NCI-H2196 treated with DMSO at 0.1 percent for 48 hours (cell line): Measurements from ENCODE around the gene OR10D3.
"Not testable (repeated sequence)": the region's sequence is repeated elsewhere in the genome, so short reads cannot be mapped to it uniquely, and the experiment has no call there.

Source experiments
- DNase-seq: peaks from one replicate; lab custom pipeline; 2025; ENCODE audit not compliant: unreplicated experiment; lab: John Stamatoyannopoulos, UW

The OR10D3 gene, protein sequence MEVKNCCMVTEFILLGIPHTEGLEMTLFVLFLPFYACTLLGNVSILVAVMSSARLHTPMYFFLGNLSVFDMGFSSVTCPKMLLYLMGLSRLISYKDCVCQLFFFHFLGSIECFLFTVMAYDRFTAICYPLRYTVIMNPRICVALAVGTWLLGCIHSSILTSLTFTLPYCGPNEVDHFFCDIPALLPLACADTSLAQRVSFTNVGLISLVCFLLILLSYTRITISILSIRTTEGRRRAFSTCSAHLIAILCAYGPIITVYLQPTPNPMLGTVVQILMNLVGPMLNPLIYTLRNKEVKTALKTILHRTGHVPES

DNA sequence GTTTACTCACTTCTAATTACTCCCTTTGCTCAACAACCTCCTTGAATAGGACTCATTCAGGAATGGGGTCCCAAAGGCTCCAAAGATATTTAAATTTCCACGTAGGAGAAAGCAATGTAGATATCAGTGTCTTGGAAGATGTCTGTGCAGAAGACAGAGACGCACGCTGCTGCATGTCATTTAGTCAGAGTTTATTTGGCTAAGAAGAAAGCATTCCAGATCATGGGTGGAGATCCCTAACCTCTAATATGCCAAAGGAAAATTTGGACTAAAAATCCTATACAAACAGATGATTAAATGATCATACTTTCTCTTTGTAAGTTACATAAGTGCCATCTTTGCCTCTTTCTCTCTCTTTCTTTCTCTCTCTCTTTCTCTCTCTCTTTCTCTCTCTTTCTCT is at the start of gene OR10D3:
Gene OR10D3, plus strand, starts transcription at position 278 of the 400 bp plus-strand sequence. CDS start 1,925 bp downstream, outside the sequence.
- no peak for DNase-seq

DNA sequence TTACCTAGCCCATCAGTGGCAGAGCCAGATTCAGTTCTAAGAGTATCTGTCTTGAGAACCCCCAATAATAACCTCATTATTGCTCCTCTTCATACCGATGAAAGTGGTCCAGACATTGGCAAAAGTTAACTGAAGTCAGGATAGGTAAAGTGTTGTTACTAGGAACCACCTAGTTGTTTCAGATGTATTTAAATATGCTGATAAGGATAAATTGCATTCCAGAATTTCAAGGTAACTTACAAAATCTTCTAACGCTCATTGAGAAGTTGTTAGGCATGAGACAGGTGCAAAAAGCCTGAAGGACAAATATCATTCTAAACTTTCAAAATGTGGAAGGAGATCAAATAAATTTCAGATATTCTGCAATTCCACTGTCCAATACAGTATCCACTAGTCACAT is 40.1 kb upstream of the OR10D3 start:
- no peak for DNase-seq

DNA sequence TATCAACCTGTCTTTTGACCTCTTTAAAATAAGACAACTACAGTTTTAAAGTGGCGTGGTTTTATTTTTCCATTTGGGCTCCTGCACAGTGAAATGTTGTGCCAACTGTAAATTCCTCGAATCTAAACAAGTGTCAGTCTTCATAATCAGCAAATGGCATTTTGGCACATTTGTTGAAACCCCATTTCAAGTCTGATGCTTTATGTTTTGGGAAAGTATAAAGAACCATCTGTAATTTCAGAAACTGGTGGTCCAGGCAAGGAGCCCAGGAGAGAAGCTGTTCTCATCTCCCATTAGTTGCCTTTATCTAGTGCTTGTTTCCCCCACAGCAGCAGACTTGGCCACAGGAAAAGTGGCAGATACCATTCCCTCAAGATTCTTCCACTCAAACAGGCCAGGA is 35.2 kb upstream of the OR10D3 start:
- no peak for DNase-seq

DNA sequence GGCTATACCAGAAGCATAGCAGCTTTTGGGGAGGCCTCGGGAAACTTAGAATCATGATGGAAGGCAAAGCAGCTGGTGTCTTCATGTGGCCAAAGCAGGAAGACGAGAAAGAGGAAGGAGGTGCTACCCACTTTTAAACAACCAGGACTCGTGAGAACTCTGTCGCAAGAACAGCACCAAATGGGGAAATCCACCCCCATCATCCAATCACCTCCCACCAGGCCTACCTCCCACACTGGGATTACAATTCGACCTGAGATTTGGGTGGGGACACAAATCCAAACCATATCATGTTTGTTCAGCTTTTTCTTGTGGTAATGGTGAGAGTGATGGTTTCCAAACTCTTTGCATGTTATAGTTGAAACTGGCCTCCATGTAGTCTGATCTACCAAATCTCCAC is 32.5 kb upstream of the OR10D3 start:
- DNase-seq = no peak

DNA sequence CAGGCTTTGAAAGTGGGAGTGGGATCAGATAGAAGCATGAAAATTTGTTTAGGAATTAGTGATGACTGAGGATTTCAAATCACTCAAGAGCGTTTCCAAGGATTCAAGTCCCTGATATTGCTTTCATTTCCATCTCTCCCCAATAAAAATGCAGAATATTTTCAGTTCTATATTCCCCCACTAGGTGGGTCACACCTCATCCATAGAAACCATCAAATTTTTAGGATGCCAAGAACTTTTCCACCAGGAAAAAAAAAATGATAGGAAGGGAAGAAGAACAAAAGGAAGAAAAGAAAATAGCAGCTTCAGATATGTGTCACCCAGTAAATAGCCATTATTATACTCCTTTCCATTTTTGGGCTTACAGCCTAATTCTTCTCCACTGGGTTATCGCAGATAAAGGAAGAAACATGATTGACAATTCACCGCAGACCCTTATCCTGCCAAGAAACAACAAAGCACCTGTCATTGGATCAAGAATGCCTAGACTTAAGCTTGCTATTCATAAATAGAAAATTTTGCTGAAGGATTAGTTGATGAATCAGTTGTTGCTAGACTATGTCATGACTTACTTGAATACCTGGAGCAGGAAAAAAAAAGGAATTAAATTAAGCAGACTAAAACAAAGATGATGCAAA is 30.3 kb upstream of the OR10D3 start:
- no peak for DNase-seq

DNA sequence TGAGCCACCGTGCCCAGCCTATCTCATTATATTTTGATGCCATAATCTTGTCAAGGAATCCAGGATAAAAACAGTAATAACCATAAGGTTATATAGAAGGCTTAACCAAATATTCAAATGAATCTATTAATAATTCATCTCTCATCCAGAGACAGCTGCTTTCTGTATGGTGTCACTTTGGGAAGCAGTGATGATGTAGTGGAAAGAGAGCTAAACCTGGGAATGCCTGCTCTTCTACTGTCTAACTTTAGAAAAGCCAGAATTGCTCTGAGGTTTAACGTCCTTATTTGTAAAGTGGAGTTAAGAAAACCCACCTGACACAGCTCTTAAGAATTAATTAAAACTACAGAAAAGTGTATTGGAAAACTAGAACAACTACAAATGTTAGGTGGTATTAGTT is 29.3 kb upstream of the OR10D3 start:
- no peak for DNase-seq

DNA sequence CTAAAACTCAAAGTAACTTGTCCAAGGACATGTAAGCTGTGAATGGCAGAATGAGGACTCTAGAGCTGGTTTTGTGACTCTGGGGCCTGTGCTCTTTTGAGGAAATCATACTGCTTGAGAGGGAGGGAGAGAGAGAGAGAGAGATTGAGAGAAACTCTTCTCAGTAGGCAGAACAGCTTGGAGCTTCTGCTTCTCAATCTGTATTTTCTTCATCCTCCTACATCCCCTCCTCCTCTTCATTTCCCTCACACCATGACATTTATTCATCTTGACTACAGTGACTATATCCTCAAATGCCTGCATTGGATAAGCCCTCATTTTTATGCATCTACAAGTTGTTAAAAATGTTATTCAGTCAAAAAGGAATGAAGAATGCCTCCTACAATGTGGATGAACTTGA is 23.7 kb upstream of the OR10D3 start:
- no peak for DNase-seq

DNA sequence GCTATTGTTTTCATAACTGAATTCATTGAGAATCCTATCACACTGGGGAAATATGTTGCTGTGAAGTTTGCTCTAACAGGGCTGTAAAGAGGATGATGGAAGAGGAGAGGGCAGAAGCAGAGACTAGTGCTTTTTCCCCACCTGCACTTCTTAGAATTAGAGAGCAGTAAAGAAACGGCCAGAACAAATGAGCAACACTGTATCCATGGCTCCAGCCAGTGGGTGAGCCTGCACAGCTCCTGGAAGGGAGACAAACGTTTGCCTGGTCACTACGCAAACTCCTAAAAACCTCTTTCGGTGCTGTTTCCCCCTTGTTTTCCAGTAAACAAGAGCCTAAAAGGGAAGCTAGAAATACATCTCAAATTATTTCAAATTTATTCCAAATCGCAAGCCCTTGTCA is 22.2 kb upstream of the OR10D3 start:
- DNase-seq = no peak

DNA sequence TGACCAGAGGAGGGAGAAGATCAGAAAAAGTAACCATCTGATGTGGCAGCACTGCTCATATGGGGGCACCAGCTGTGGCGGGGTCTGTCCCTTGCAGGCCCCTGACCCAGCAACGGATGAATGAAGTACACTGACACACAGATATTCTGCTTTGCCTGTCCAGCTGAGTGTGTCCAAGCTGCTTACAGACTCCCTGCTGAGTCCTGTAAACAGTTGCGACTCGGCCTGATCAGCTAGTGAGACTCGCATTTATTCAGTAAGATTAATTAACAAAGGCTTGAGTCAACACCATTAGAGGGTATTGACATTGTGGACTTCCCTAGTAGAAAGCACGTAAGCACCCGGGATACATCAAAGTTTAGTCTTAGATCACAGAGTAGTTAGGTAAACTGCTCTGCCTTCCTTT is 15.3 kb upstream of the OR10D3 start:
- no peak for DNase-seq

DNA sequence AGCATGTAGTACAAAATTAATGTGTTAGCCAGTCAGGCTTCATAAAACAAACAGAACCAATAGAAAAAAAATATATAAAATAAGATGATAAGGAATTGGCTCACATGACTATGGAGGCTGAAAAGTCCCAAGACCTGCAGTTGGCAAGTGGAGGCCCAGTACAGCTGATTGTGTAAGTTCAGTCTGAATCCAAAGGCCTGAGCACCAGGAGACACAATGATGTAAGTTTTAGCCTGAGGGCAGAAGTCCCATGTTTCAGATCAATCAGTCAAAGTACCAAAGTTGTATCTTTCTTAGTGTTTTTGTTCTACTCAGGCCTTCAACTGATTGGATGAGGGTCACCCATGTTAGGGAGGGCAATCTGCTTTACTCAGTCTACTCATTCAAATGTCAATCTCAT is 14.3 kb upstream of the OR10D3 start:
- DNase-seq = no peak

DNA sequence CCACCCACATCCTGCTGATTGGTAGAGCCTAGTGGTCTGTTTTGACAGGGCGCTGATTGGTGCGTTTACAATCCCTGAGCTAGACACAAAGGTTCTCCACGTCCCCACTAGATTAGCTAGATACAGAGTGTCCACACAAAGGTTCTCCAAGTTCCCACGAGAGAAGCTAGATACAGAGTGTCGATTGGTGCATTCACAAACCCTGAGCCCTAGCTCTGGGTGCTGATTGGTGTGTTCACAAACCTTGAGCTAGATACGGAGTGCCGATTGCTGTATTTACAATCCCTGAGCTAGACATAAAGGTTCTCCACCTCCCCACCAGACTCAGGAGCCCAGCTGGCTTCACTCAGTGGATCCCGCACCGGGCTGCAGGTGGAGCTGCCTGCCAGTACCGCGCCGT is 12.8 kb upstream of the OR10D3 start:
- DNase-seq = not testable (repeated sequence)

DNA sequence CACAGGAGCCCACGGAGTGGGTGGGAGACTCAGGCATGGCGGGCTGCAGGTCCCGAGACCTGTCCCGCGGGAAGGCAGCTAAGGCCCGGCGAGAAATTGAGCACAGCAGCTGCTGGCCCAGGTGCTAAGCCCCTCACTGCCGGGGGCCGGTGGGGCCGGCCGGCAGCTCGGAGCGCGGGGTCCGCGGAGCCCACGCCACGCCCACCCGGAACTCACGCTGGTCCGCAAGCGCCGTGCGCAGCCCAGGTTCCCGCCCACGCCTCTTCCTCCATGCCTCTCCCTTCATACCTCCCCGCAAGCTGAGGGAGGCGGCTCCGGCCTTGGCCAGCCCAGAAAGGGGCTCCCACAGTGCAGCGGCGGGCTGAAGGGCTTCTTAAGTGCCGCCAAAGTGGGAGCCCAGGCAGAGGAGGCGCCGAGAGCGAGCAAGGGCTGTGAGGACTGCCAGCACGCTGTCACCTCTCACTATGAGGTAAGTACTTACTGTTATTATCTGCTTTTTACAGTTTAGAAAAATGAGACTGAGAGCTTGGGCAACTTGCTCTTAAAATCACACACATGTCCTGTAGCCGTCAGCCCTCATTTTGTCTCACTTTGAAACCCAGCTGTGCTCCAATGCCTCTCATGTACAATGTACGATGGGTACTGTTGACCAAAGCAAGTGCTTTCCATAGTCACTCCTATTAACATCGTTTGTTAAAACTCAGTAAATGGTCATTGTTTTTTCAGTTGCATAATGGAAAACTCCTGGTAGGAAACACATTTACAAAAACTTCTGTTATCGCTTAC is 12.2 kb upstream of the OR10D3 start:
- DNase-seq = no peak

DNA sequence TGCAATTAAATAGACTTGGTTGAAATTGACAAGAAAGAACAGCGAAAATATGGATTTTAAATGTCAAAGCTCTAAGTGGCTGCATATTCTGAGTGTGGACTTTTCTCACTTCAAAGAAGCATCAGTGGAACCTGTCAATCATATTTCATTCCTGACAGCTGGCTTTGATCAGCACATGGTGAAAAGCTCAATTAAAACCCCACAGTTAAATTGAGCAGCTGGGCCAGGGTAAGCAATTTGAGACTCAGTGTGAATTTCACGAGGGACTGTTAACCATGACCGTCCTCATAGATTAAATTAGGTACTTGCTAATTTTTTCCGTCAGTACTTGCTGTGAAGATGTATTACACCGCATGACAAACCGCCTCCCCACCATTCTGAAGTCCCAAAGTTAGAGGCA is 11.0 kb upstream of the OR10D3 start:
- no peak for DNase-seq

DNA sequence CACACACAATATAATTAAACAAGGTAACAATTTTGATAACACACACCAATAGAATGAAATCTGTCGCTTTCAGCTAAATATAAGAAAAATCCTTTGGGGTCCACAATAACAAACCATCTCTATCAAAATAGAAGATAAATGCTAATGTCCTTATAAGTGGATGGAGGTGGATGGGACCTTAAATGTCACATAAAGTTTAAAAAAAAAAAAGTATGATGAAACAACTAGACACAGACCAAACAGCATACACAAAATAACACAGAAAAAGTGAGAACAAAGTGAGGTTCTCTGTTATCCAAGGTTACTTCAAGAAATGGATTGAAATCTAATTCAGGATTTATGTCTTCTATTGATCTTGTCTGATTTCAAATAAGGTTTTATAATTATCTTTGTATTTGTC is 10.5 kb upstream of the OR10D3 start:
- DNase-seq = no peak

DNA sequence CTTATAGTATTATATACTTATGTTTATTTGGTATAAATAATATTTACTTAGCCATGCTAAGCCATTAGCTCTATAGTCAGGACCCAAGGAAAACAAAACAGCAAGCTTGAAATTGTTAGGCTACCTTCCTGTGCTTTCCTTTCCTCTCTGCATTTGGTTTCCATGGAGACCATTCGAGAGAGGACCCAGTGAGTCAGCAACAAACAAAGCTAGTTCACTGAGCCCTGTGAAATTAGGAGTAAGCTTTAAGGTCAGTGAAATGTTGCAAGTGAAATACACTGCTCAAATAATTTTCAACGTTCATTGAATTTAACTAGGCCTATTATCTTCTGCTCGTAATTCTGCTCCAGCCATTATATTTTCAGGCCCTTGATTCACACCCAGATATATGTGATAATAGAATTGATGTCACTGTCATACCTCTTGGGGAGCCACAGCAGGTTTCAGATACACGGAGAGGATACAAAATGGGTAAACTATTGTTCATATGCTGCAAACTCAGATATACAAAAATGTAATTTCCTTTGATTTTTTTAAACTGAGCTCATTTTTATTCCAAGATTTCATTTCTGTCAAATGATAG is 9.1 kb upstream of the OR10D3 start:
- peak; percentile 61 for DNase-seq

DNA sequence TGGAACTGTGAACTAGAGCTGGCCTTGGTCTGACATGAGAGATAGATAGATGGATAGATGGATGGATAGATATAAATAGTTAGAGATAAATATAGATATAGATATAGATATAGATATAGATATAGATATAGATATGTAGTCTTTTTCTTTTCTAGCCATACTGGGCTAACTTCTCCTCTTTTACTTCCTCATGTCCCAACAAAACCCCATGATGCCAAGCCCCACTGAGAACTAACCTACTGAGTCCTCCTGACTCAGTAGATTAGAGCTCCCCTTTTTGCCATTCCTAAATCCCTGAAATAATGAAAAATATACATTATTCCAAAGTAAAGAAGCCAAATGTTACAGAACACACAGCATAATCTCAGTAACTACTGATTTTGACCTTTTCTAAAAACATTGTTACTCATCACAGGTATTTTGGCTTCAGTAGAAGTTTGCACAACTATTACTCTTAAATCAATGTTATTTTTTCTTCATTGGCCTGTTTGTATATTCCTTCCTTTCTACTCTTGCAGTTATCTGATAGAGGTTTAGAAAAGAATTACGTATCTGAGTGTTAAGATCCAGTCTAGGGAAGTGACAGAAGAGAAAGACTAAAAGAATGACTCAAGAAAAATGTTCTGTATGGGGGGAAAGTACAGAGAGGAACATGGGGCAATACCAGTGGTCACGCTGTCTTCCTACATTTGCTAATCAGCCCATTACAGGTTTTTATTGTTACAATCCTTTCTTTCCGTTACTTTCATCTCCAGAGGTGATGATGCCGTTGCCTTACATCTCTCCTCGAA is 6.0 kb upstream of the OR10D3 start:
- DNase-seq = no peak

DNA sequence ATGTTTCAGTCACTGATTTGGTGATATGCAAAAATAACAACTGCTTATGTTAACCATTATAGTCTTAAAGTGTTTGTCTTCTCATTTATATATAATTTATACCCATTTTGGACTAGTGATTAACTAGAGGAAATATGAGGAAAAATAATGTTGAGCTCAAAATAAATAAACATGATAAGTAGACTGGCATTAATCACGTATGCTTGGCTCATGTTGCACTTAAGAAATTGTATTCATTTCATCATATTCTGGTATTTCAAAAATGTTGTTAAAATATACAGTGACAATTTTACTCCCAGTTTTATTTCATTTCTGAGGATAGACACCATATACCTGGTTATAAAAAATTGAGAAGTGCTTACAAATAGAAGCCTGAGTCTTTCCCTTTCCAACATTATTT is 3.8 kb upstream of the OR10D3 start:
- no peak for DNase-seq

DNA sequence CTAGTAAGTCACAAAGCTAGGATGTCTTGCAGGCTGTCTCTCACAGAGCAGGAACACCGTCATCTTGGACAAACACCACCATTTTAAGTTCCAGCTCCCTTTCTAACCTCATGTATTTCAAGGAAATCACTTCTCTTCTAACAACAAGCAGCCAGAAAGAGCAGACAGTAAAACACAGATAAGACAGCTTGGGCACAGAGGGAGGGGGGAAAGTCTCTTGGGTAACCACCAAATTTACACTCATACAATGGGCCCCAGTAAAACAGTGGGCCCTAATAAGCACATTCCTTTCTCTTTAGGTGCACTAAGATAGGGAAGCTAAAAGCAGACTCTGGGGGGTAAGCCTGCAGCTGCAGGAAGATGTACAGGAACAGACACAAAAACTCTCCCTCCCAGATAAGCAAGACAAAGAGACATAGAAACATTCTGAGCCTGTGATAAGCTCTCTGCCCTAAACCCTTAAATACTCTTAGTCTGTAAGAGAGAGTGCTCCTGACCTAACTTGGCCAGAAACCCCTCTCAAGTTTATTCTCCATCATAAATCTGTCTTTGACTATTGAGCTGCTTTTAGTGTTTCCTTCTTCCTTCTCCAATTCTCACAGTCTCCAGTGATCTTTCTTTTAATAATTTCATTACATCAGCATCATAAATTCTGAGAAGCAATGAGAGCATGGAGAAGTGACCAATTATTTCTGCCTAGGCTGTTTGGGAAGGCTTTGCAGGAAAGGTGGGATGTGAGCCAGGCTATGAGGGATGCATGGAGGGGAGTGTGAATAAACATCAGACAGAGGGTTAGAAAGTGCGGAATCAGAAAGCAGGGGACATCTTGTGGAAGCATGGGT is 7.4 kb downstream of the OR10D3 start:
- no peak for DNase-seq

DNA sequence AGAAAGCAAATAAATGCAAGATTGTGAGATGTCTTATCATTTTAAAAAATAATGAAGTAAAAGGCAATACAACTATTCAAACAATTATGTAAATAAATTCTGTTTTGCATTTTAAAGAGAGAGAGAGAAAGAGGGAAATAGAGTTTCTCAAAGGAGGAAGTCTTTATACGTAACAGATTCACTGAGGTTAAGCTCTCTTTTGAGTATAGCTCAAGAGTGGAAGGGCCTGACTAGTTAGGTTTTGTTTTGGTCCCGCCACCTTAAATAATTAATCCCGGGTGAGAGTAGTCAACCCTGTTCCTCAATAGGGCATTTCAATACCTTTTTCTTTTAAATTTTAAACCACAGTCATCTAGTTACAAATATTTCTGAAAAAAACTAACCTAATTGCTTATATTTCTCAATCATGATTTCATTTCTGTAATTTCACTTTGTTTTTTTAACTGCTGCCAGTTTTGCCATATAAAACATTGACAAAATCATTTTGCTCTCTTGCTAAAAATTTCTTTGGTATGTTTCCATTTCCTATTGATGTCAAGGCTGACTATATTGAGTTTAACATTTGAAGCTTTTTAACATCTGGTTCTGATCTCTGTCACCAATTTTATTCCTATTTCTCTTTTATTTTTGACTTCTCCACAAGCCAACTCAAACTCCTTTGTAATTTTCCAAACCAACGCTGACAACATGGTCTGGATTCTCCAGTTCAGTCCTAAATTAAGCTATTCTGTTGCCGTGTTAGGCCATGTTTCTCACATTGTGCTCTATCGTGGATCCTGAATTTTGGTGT is 10.3 kb downstream of the OR10D3 start:
- no peak for DNase-seq
